Osteocyte (in vitro differentiated cells): Measurements from ENCODE around the gene ATF3. TPM values are rescaled to one million over a fixed set of nuclear protein-coding genes. Genes with fewer than 3 reads are reported as not detected.

ENCODE experiments used
- DNase-seq: peaks from one replicate; pipeline ENCODE4 v3.0.0; 2021; ENCODE audit warnings: mixed read lengths; ENCODE audit not compliant: unreplicated experiment; ENCODE audit errors: extremely low spot score
- H3K27ac Mint-ChIP-seq: one replicate; pipeline ENCODE4 v1.8.0; 2021; ENCODE audit warnings: mild to moderate bottlenecking, mixed read lengths; ENCODE audit not compliant: unreplicated experiment
- H3K27me3 Mint-ChIP-seq: one replicate; pipeline ENCODE4 v1.8.0; 2021; ENCODE audit warnings: mixed read lengths; ENCODE audit not compliant: unreplicated experiment
- H3K36me3 Mint-ChIP-seq: one replicate; pipeline ENCODE4 v1.8.0; 2021; ENCODE audit warnings: mixed read lengths; ENCODE audit not compliant: unreplicated experiment
- H3K4me1 Mint-ChIP-seq: one replicate; pipeline ENCODE4 v1.8.0; 2021; ENCODE audit warnings: mixed read lengths; ENCODE audit not compliant: unreplicated experiment
- H3K4me3 Mint-ChIP-seq: one replicate; pipeline ENCODE4 v1.8.0; 2021; ENCODE audit warnings: mild to moderate bottlenecking, moderate library complexity, mixed read lengths; ENCODE audit not compliant: unreplicated experiment
- H3K9me3 Mint-ChIP-seq: one replicate; pipeline ENCODE4 v1.8.0; 2021; ENCODE audit warnings: mixed read lengths; ENCODE audit not compliant: unreplicated experiment
- CTCF ChIP-seq: fragments of 200-600 bp; sonication (generic); IDR thresholded peaks from 2 replicates; pipeline ENCODE4 v1.5.0; 2021; ENCODE audit warnings: antibody characterized with exemption, mild to moderate bottlenecking, moderate library complexity
- total RNA-seq: library from RNA; stranded (reverse); gene quantifications from 2 replicates; pipeline ENCODE4 v1.2.1, GENCODE V29; 2021

Gene ATF3
- total RNA-seq, 1 donor from 2014 or later, result 45.3 TPM

GRCh38 chr1:212591922-212592321, 16.6 kb upstream of the ATF3 start:
- Mint-ChIP-seq H3K27me3 (peaks cover 14% of the 10 kb centered on the region), H3K36me3 (no peaks in the 10 kb centered on the region), H3K4me3 (no peak overlapping the region), H3K4me1 (peaks cover 22% of the 10 kb centered on the region), H3K27ac (no peak overlapping the region), H3K9me3 (no peaks in the 10 kb centered on the region)
- no peak for DNase-seq
- no peak for TF ChIP-seq CTCF

- Mint-ChIP-seq H3K9me3 (no peaks in the 10 kb centered on the region), H3K4me3 (no peak overlapping the region), H3K27ac (no peak overlapping the region), H3K36me3 (no peaks in the 10 kb centered on the region), H3K4me1 (peaks cover 14% of the 10 kb centered on the region), H3K27me3 (peaks cover 17% of the 10 kb centered on the region)
- no peak for DNase-seq
- no peak for TF ChIP-seq CTCF
Measured at GRCh38 chr1:212593821-212594251, 14.7 kb upstream of the ATF3 start.

GRCh38 chr1:212594640-212595039, 13.9 kb upstream of the ATF3 start:
- no peaks in the 10 kb centered on the region for H3K9me3 Mint-ChIP-seq
- H3K27ac Mint-ChIP-seq, result no peak overlapping the region
- DNase-seq, result no peak
- H3K36me3 Mint-ChIP-seq, result no peaks in the 10 kb centered on the region
- peaks cover 14% of the 10 kb centered on the region for H3K4me1 Mint-ChIP-seq
- peaks cover 21% of the 10 kb centered on the region for H3K27me3 Mint-ChIP-seq
- no peak for TF ChIP-seq CTCF
- no peak overlapping the region for H3K4me3 Mint-ChIP-seq

GRCh38 chr1:212595229-212595628, 13.3 kb upstream of the ATF3 start:
- Mint-ChIP-seq H3K27ac (peak overlapping the region; percentile 85), H3K4me3 (no peak overlapping the region)

More at GRCh38 chr1:212595229-212595628, 13.3 kb upstream of the ATF3 start:
- peak; percentile 76 for DNase-seq
- H3K4me1 Mint-ChIP-seq, result peaks cover 14% of the 10 kb centered on the region
- peaks cover 27% of the 10 kb centered on the region for H3K27me3 Mint-ChIP-seq
- no peaks in the 10 kb centered on the region for H3K9me3 Mint-ChIP-seq
- TF ChIP-seq CTCF, result no peak
- H3K36me3 Mint-ChIP-seq, result no peaks in the 10 kb centered on the region
